Fibroblast of lung (primary cell): ENCODE results near the gene ZNF512B. TPM values are rescaled to one million over a fixed set of nuclear protein-coding genes. Genes with fewer than 3 reads are reported as not detected.

Experiments
- DNase-seq, 2 donors: peaks; one replicate each; pipeline versions ENCODE4 v3.0.0 to v3.0.0-alpha.2; 2010; ENCODE audit warnings: low read depth in 2 of 2
- H2AFZ ChIP-seq: 2 replicates; pipeline ENCODE4 v1.5.1; 2012; ENCODE audit warnings: low read length, control low read depth, inconsistent platforms
- H3K27ac ChIP-seq: 2 replicates; pipeline ENCODE4 v1.5.1; 2011; ENCODE audit warnings: low read length, control low read depth; ENCODE audit not compliant: insufficient read depth
- H3K27me3 ChIP-seq: 2 replicates; pipeline ENCODE4 v1.5.1; 2011; ENCODE audit warnings: mild to moderate bottlenecking, low read length; ENCODE audit not compliant: control insufficient read depth, insufficient read depth
- H3K36me3 ChIP-seq: 2 replicates; pipeline ENCODE4 v1.5.1; 2011; ENCODE audit warnings: low read length; ENCODE audit not compliant: control insufficient read depth, insufficient read depth
- H3K4me1 ChIP-seq: 2 replicates; pipeline ENCODE4 v1.5.1; 2011; ENCODE audit warnings: low read length; ENCODE audit not compliant: control insufficient read depth, insufficient read depth; ENCODE audit errors: extremely low read depth
- H3K4me2 ChIP-seq: 2 replicates; pipeline ENCODE4 v1.5.1; 2011; ENCODE audit warnings: low read length, control low read depth; ENCODE audit not compliant: insufficient read depth; ENCODE audit errors: extremely low read depth
- H3K4me3 ChIP-seq, 4 experiments: fragments of 200-600 bp in 1 of 4; sonication (generic) in 1 of 4; replicated peaks in 1 of 4; 2 replicates each; pipeline ENCODE4 v1.5.1; 2011 to 2016; ENCODE audit warnings: low read length in 4 of 4, low read depth in 3 of 4, mild to moderate bottlenecking in 3 of 4, control low read depth in 2 of 4, inconsistent platforms in 1 of 4, mixed read lengths in 1 of 4; ENCODE audit not compliant: insufficient read depth in 1 of 4; ENCODE audit errors: control extremely low read depth in 1 of 4
- H3K79me2 ChIP-seq: 2 replicates; pipeline ENCODE4 v1.5.1; 2012; ENCODE audit warnings: mild to moderate bottlenecking, low read length, inconsistent platforms; ENCODE audit not compliant: control insufficient read depth, insufficient read depth
- H3K9ac ChIP-seq: 2 replicates; pipeline ENCODE4 v1.5.1; 2011; ENCODE audit warnings: mild to moderate bottlenecking, low read length, control low read depth; ENCODE audit not compliant: insufficient read depth
- H3K9me3 ChIP-seq: 2 replicates; pipeline ENCODE4 v1.5.1; 2012; ENCODE audit warnings: low read depth, low read length; ENCODE audit not compliant: control insufficient read depth, insufficient read depth
- H4K20me1 ChIP-seq: 2 replicates; pipeline ENCODE4 v1.5.1; 2011; ENCODE audit warnings: low read length; ENCODE audit not compliant: control insufficient read depth, insufficient read depth; ENCODE audit errors: extremely low read depth
- EZH2 ChIP-seq: IDR thresholded peaks from 2 replicates; pipeline ENCODE4 v1.5.1; 2012; ENCODE audit warnings: low read length, control low read depth, mild to moderate bottlenecking; ENCODE audit errors: missing control alignments
- polyA plus RNA-seq, 2 donors: library from polyadenylated mRNA; depleted of rRNA in 1 of 2; stranded (reverse) in 1 of 2; unstranded in 1 of 2; fragments of >200 nt; gene quantifications; 2 replicates each; pipeline ENCODE4 v1.2.1, GENCODE V29; 2011 to 2012; ENCODE audit warnings: missing spikeins in 1 of 2
- total RNA-seq: library from RNA; depleted of rRNA; stranded (reverse); fragments of >200 nt; gene quantifications from 2 replicates; pipeline ENCODE4 v1.2.1, GENCODE V29; 2014
- TF ChIP-seq, protein P1 (sequence below), 2 donors: IDR thresholded peaks in 1 of 2; conservative IDR thresholded peaks in 1 of 2; 1 replicate in 1 of 2; 2 replicates in 1 of 2; pipeline ENCODE4 v1.5.1; 2011 to 2012; ENCODE audit warnings: low read length in 2 of 2, control low read depth in 1 of 2, inconsistent platforms in 1 of 2, low read depth in 1 of 2, mild to moderate bottlenecking in 1 of 2

Gene ZNF512B
- total and polyA plus RNA-seq, 2 donors (not counting 1 experiment from before 2014, with no cell fraction given), result 3.5 to 8.4 TPM

- H2AFZ ChIP-seq, result no peak overlapping the region
- no peak for DNase-seq
- no peak overlapping the region for H3K4me2 ChIP-seq
- no peak overlapping the region for H3K9ac ChIP-seq
- no peaks in the 10 kb centered on the region for H4K20me1 ChIP-seq
- peaks cover 10% of the 10 kb centered on the region for H3K4me1 ChIP-seq
- H3K27me3 ChIP-seq, result no peaks in the 10 kb centered on the region
- no peak overlapping the region for H3K4me3 ChIP-seq
- H3K79me2 ChIP-seq, result peaks cover 14% of the 10 kb centered on the region
- no peaks in the 10 kb centered on the region for H3K9me3 ChIP-seq
- peaks cover 32% of the 10 kb centered on the region for H3K36me3 ChIP-seq
- H3K27ac ChIP-seq, result no peak overlapping the region
- no peak for TF ChIP-seq EZH2
- TF ChIP-seq, protein P1, sequence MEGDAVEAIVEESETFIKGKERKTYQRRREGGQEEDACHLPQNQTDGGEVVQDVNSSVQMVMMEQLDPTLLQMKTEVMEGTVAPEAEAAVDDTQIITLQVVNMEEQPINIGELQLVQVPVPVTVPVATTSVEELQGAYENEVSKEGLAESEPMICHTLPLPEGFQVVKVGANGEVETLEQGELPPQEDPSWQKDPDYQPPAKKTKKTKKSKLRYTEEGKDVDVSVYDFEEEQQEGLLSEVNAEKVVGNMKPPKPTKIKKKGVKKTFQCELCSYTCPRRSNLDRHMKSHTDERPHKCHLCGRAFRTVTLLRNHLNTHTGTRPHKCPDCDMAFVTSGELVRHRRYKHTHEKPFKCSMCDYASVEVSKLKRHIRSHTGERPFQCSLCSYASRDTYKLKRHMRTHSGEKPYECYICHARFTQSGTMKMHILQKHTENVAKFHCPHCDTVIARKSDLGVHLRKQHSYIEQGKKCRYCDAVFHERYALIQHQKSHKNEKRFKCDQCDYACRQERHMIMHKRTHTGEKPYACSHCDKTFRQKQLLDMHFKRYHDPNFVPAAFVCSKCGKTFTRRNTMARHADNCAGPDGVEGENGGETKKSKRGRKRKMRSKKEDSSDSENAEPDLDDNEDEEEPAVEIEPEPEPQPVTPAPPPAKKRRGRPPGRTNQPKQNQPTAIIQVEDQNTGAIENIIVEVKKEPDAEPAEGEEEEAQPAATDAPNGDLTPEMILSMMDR (conservative IDR thresholded peaks at IDR 0.05 in 1 of 2, IDR thresholded peaks at IDR 0.05 in 1 of 2; ENCODE audit: low read depth in 1 of 2, low read length in 2 of 2), result no peak
Measured at GRCh38 chr20:63959699-63960075, 10.0 kb downstream of the ZNF512B start.

DNA sequence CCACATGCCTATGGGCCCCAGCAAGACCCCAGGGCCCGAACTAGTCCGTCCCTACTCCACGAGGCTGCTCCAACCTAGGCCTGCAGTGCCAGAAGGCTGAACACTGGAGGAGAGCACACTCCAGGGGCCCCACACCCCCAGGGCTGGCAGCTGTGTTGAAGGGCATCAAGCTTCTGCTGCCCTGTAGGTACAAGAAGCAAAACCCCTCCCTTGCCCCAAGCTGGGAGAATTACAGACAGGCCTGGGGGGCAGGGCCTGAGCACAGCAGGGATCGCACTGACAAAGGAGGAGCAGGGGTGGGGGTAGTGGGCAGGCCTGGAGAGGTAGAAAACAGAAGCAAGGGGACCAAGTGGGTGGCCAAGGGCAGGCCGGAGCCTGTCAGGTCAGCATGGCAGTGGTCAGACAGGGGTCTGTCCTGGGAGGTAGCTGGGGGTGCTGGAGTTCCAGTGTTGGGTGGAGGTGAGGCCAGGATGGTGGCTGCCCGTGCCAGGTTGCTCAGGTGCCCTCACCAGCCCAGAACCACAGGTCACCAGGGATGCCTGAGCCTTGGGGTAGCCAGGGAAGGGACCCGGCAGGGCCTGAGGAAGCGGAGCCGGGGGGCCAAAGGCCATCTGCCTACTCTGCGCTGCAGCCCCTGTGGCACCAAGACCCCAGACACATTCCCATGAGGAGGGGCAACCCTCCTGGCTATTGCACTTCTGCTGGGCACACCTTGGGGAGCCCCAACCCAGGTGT, 10.6 kb downstream of the ZNF512B start:
- Histone ChIP-seq H3K27ac (no peak overlapping the region), H3K4me1 (peaks cover 16% of the 10 kb centered on the region), H3K79me2 (peaks cover 20% of the 10 kb centered on the region), H3K4me3 (no peak overlapping the region), H3K9ac (no peak overlapping the region), H3K4me2 (no peak overlapping the region), H4K20me1 (no peaks in the 10 kb centered on the region), H3K9me3 (no peaks in the 10 kb centered on the region), H3K36me3 (peaks cover 32% of the 10 kb centered on the region), H3K27me3 (no peaks in the 10 kb centered on the region), H2AFZ (no peak overlapping the region)
- no peak for DNase-seq
- no peak for TF ChIP-seq EZH2
- TF ChIP-seq, protein P1 (conservative IDR thresholded peaks at IDR 0.05 in 1 of 2, IDR thresholded peaks at IDR 0.05 in 1 of 2; ENCODE audit: low read depth in 1 of 2, low read length in 2 of 2), result no peak

- Histone ChIP-seq H3K9ac (no peak overlapping the region), H3K9me3 (no peaks in the 10 kb centered on the region), H3K36me3 (peaks cover 26% of the 10 kb centered on the region), H3K4me1 (peaks cover 17% of the 10 kb centered on the region), H3K4me3 (no peak overlapping the region), H3K79me2 (peaks cover 26% of the 10 kb centered on the region), H2AFZ (no peak overlapping the region), H3K4me2 (no peak overlapping the region), H4K20me1 (no peaks in the 10 kb centered on the region), H3K27me3 (no peaks in the 10 kb centered on the region), H3K27ac (no peak overlapping the region)
- no peak for DNase-seq
- TF ChIP-seq, protein P1 (conservative IDR thresholded peaks at IDR 0.05 in 1 of 2, IDR thresholded peaks at IDR 0.05 in 1 of 2; ENCODE audit: low read depth in 1 of 2, low read length in 2 of 2), result no peak
- TF ChIP-seq EZH2, result no peak
Measured at GRCh38 chr20:63958471-63958870, 11.3 kb downstream of the ZNF512B start.
